ENCODE results near the gene TEX2. TPM values are rescaled to one million over a fixed set of nuclear protein-coding genes. Genes with fewer than 3 reads are reported as not detected.
"Not testable (repeated sequence)": the region's sequence is repeated elsewhere in the genome, so short reads cannot be mapped to it uniquely, and the experiment has no call there.

Gene TEX2
- total RNA-seq, 2 experiments from 2014 or later, result 14.0 to 14.5 TPM

GRCh38 chr17:64180089-64181073 is 82.7 kb downstream of the TEX2 start:
- CTCF ChIA-PET, result interaction anchor here (1.1 kb wide), 1 partner anchor 273 kb away, joined by 3 read pairs; no protein-coding TSS in a partner anchor
- TF ChIP-seq CTCF (IDR thresholded peaks at IDR 0.05), result no peak

GRCh38 chr17:64179024-64179423 is 84.0 kb downstream of the TEX2 start:
- H3K4me3 Mint-ChIP-seq; H3K27ac Mint-ChIP-seq; H3K9me3 Mint-ChIP-seq; H3K4me1 Mint-ChIP-seq (ENCODE audit: low read depth); DNase-seq; intact Hi-C loops (cut with micrococcal nuclease); H3K27me3 Mint-ChIP-seq; ATAC-seq: not testable (repeated sequence)
- CTCF ChIA-PET, result interaction anchor here (0.8 to 1.6 kb wide), 3 partner anchors 11 to 45 kb away, joined by 3 to 4 read pairs (median 3); no protein-coding TSS in a partner anchor
- POLR2A ChIA-PET, result interaction anchor here (1.0 kb wide), 1 partner anchor 12 kb away, joined by 3 read pairs; no protein-coding TSS in a partner anchor
- H3K36me3 Mint-ChIP-seq (ENCODE audit: low read depth), result peaks cover 16% of the 10 kb centered on the region

More at GRCh38 chr17:64180089-64181073, 82.7 kb downstream of the TEX2 start:
- DNase-seq (no peak), ATAC-seq (no peak)
- intact Hi-C loops (cut with micrococcal nuclease), result no loop called here
- Mint-ChIP-seq H3K27me3 (no peaks in the 10 kb centered on the region), H3K9me3 (no peaks in the 10 kb centered on the region), H3K4me1 (ENCODE audit: low read depth) (peaks cover 10% of the 10 kb centered on the region), H3K4me3 (no peak overlapping the region), H3K36me3 (ENCODE audit: low read depth) (peaks cover 16% of the 10 kb centered on the region), H3K27ac (no peak overlapping the region)
- POLR2A ChIA-PET, result no interaction called here

GRCh38 chr17:64178011-64178825 is 84.8 kb downstream of the TEX2 start:
- ATAC-seq (no peak), DNase-seq (no peak)
- ChIA-PET POLR2A (interaction anchor here (1.0 kb wide), 1 partner anchor 11 kb away, joined by 3 read pairs; no protein-coding TSS in a partner anchor), CTCF (interaction anchor here (0.8 to 4.4 kb wide), 5 partner anchors 9 to 113 kb away, joined by 3 to 14 read pairs (median 4); no protein-coding TSS in a partner anchor)
- peaks cover 16% of the 10 kb centered on the region for H3K36me3 Mint-ChIP-seq (ENCODE audit: low read depth)
- intact Hi-C loops (cut with micrococcal nuclease), result no loop called here
- no peaks in the 10 kb centered on the region for H3K9me3 Mint-ChIP-seq
- no peak overlapping the region for H3K27ac Mint-ChIP-seq
- TF ChIP-seq CTCF (IDR thresholded peaks at IDR 0.05), result no peak
- H3K27me3 Mint-ChIP-seq, result no peaks in the 10 kb centered on the region
- no peak overlapping the region for H3K4me3 Mint-ChIP-seq
- no peaks in the 10 kb centered on the region for H3K4me1 Mint-ChIP-seq (ENCODE audit: low read depth)

- CTCF ChIA-PET, result interaction anchor here (0.6 to 4.4 kb wide), 4 partner anchors 8 to 420 kb away, joined by 3 to 14 read pairs (median 4); no protein-coding TSS in a partner anchor
- no peak for TF ChIP-seq CTCF (IDR thresholded peaks at IDR 0.05)
- H3K4me1 Mint-ChIP-seq (ENCODE audit: low read depth), result no peaks in the 10 kb centered on the region
- H3K9me3 Mint-ChIP-seq, result no peaks in the 10 kb centered on the region
- DNase-seq (no peak), ATAC-seq (no peak)
- H3K36me3 Mint-ChIP-seq (ENCODE audit: low read depth), result peaks cover 18% of the 10 kb centered on the region
- no peaks in the 10 kb centered on the region for H3K27me3 Mint-ChIP-seq
- no peak overlapping the region for H3K27ac Mint-ChIP-seq
- POLR2A ChIA-PET, result no interaction called here
- intact Hi-C loops (cut with micrococcal nuclease), result no loop called here
- H3K4me3 Mint-ChIP-seq, result no peak overlapping the region
These were observed 85.6 kb downstream of the TEX2 start for GRCh38 chr17:64177311-64178010.

- H3K9me3 Mint-ChIP-seq, result no peaks in the 10 kb centered on the region
- ChIA-PET POLR2A (no interaction called here), CTCF (interaction anchor here (1.1 to 4.4 kb wide), 2 partner anchors 12 to 114 kb away, joined by 3 to 14 read pairs; no protein-coding TSS in a partner anchor)
- H3K27ac Mint-ChIP-seq, result no peak overlapping the region
- intact Hi-C loops (cut with micrococcal nuclease), result no loop called here
- H3K27me3 Mint-ChIP-seq, result no peaks in the 10 kb centered on the region
- no peak for DNase-seq
- no peak for TF ChIP-seq CTCF (IDR thresholded peaks at IDR 0.05)
- ATAC-seq, result no peak
- H3K36me3 Mint-ChIP-seq (ENCODE audit: low read depth), result peaks cover 21% of the 10 kb centered on the region
- H3K4me1 Mint-ChIP-seq (ENCODE audit: low read depth), result no peaks in the 10 kb centered on the region
- no peak overlapping the region for H3K4me3 Mint-ChIP-seq
These were observed 86.5 kb downstream of the TEX2 start for GRCh38 chr17:64176556-64176955.
